Kidney (tissue), 14 donors: Measurements from ENCODE around the gene TPPP2. TPM values are rescaled to one million over a fixed set of nuclear protein-coding genes. Genes with fewer than 3 reads are reported as not detected.

Experiments used
- DNase-seq, 5 donors: peaks; one replicate each; pipeline ENCODE4 v3.0.0-alpha.2; 2013 to 2020
- FAIRE-seq: peaks from 2 replicates; lab custom pipeline; 2012; peaks lifted over from hg19 to GRCh38; lab: Jason Lieb, UNC
- H3K27ac ChIP-seq, 2 donors: one replicate each; pipeline ENCODE4 v1.7.0; 2013; ENCODE audit warnings: low read depth in 2 of 2, low read length in 2 of 2, inconsistent platforms in 1 of 2
- H3K27me3 ChIP-seq: one replicate; pipeline ENCODE4 v1.7.1; 2013; ENCODE audit warnings: low read length, inconsistent platforms; ENCODE audit not compliant: control insufficient read depth, insufficient read depth
- H3K36me3 ChIP-seq, 3 donors: one replicate each; pipeline versions ENCODE4 v1.7.0 to v1.7.1; 2013; ENCODE audit warnings: low read length in 3 of 3, control low read depth in 1 of 3, inconsistent platforms in 1 of 3; ENCODE audit not compliant: insufficient read depth in 3 of 3, control insufficient read depth in 2 of 3
- H3K4me1 ChIP-seq, 3 donors: one replicate each; pipeline versions ENCODE4 v1.7.0 to v1.7.1; 2013; ENCODE audit warnings: low read length in 3 of 3, inconsistent platforms in 1 of 3, low read depth in 1 of 3; ENCODE audit not compliant: control insufficient read depth in 2 of 3, insufficient read depth in 2 of 3
- H3K4me3 ChIP-seq, 3 donors: one replicate each; pipeline versions ENCODE4 v1.7.0 to v1.8.1; 2013; ENCODE audit warnings: low read length in 3 of 3, control low read depth in 1 of 3, inconsistent platforms in 1 of 3
- H3K9ac ChIP-seq, 3 donors: one replicate each; pipeline versions ENCODE4 v1.7.0 to v1.7.1; 2013; ENCODE audit warnings: low read length in 3 of 3, control low read depth in 1 of 3, inconsistent platforms in 1 of 3
- H3K9me3 ChIP-seq, 3 donors: one replicate each; pipeline versions ENCODE4 v1.7.0 to v1.7.1; 2013; ENCODE audit warnings: low read length in 3 of 3, control low read depth in 1 of 3, inconsistent platforms in 1 of 3; ENCODE audit not compliant: control insufficient read depth in 2 of 3, insufficient read depth in 1 of 3
- intact Hi-C: fragments of 100-400 bp; cut with DNase I; formaldehyde crosslinking; loops from one replicate; pipeline ENCODE4 v1.11.1; 2022
- polyA plus RNA-seq: library from polyadenylated mRNA; stranded (reverse); fragments of 350-450 nt; fragmentation: Illumina TruSeq; extraction: RNeasy Lipid Tissue Mini Kit (QIAGEN cat#74804); gene quantifications from one replicate; pipeline ENCODE4 v1.2.3, GENCODE V29; 2014; ENCODE audit warnings: low read depth, low replicate concordance; ENCODE audit not compliant: insufficient read depth
- total RNA-seq: library from RNA; stranded (reverse); fragmentation: NEBNext Ultra II Directional; extraction: Animal tissue kit (Norgen Biotek cat#: 25700); gene quantifications from one replicate; pipeline ENCODE4 v1.2.1, GENCODE V29; 2021
- TF ChIP-seq, protein P1 (sequence below): IDR thresholded peaks from 3 replicates; pipeline ENCODE4 v1.5.1; 2012; ENCODE audit warnings: mild to moderate bottlenecking, moderate library complexity, borderline replicate concordance; ENCODE audit not compliant: insufficient read depth; ENCODE audit errors: extremely low read depth
- donor health status: control.
- donor health status: control.
- donor health status: control.
- donor health status: control.
- donor health status: control.
- donor health status: DM: yes; HTN: yes; CAD: no.
- donor health status: Normal renal cell carcinoma (clear cell type).

TPPP2 gene
- total and polyA plus RNA-seq, 2 donors from 2014 or later, result 1.3 TPM; not detected in 1

DNA sequence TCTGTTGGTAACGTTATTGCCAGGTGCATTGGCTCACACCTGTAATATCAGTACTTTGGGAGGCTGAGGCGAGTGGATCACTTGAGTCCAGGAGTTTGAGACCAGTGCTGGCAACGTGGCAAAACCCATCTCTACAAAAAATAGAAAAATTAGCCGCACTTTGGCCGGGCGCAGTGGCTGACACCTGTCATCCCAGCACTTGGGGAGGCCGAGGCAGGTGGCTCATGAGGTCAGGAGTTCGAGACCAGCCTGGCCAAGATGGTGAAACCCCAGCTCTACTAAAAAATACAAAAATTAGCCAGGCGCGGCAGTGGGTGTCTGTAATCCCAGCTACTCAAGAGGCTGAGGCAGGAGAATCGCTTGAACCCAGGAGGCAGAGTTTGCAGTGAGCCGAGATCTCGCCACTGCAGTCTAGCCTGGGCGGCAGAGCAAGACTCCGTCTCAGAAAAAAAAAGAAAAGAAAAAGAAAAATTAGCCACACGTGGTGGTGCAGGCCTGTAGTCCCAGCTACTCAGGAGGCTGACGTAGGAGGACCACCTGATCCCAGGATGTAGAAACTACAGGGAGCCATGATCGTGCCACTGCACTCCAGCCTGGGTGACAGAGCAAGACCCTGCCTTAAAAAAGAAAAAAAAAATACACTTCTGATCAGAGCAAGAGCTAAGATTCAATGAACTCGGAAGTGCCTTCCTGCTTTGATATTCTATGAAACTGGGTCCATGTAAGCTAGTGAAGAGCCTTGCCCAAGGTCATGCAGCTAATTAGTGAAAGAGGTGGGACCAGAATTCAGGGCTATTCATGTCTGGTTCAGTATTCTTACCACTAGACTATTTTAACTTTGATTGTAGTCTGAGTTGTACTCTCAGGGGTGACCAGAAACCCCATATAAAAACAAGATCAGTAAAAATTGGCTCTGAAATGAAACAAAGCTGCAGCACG lies 23.4 kb downstream of the TPPP2 start:
- no peak overlapping the region for H3K27ac ChIP-seq
- no peaks in the 10 kb centered on the region for H3K36me3 ChIP-seq
- H3K4me1 ChIP-seq, result peaks cover 0 to 21% (median 5%) of the 10 kb centered on the region in 3 donors
- H3K9ac ChIP-seq, result no peak overlapping the region
- intact Hi-C loops, result no loop called here
- TF ChIP-seq, protein P1, sequence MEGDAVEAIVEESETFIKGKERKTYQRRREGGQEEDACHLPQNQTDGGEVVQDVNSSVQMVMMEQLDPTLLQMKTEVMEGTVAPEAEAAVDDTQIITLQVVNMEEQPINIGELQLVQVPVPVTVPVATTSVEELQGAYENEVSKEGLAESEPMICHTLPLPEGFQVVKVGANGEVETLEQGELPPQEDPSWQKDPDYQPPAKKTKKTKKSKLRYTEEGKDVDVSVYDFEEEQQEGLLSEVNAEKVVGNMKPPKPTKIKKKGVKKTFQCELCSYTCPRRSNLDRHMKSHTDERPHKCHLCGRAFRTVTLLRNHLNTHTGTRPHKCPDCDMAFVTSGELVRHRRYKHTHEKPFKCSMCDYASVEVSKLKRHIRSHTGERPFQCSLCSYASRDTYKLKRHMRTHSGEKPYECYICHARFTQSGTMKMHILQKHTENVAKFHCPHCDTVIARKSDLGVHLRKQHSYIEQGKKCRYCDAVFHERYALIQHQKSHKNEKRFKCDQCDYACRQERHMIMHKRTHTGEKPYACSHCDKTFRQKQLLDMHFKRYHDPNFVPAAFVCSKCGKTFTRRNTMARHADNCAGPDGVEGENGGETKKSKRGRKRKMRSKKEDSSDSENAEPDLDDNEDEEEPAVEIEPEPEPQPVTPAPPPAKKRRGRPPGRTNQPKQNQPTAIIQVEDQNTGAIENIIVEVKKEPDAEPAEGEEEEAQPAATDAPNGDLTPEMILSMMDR, result no peak
- FAIRE-seq, result no peak
- H3K4me3 ChIP-seq, result no peak overlapping the region
- H3K27me3 ChIP-seq, result no peaks in the 10 kb centered on the region
- DNase-seq, result no peak
- no peaks in the 10 kb centered on the region for H3K9me3 ChIP-seq

DNA sequence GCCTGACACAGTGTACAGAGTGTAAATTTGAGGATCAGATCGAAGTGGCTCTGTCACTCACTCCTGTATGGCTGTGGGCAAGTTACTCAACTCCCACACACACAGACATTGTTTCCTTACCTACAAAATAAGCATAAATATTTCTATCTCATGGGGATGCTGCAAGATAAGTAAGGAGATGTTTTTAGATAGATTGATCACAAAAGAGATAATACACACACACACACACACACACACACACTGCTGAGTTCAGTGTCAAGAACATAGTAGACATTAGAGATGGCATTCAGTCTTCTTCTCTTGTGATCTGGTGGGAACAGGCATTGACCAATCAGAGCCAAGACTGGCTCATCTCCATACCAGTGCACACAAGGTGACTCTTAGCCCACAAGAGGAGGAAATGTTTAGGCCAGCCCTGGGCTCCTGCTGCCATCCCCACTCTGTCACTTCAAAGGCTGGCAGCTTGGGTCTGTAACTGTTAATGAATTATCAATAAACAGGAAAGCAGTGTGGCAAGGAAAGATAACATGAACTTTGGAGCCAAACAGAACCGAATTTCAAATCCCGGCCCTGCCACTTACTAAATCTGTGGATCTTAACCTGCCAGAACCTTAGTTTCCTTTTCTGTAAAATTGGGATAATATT lies 24.2 kb downstream of the TPPP2 start:
- intact Hi-C loops, result no loop called here
- DNase-seq (no peak), FAIRE-seq (no peak)
- Histone ChIP-seq H3K9me3 (no peaks in the 10 kb centered on the region), H3K9ac (no peak overlapping the region), H3K27me3 (no peaks in the 10 kb centered on the region), H3K4me1 (peaks cover 0 to 21% (median 5%) of the 10 kb centered on the region in 3 donors), H3K27ac (no peak overlapping the region), H3K4me3 (no peak overlapping the region), H3K36me3 (no peaks in the 10 kb centered on the region)
- TF ChIP-seq, protein P1, result no peak

DNA sequence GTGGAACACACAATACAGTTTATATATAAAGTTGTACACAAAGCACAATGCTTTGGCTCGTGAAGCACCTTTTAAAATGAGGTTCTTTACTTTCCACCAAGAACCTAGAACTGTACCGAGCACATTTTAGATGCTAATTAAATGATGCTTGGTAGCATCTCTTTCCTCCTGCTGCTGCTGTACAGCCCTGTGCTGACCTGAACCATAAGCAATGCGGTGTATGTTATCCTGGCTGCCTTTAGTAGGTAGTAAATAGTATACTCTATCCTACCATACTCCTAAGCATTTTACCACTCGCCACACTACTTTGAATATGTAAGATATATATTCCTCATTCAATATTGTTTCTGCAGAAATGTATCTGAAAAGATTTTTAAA lies 24.7 kb downstream of the TPPP2 start:
- Histone ChIP-seq H3K9ac (no peak overlapping the region), H3K36me3 (no peaks in the 10 kb centered on the region), H3K4me1 (peaks cover 0 to 21% (median 5%) of the 10 kb centered on the region in 3 donors), H3K4me3 (no peak overlapping the region), H3K27ac (no peak overlapping the region), H3K9me3 (no peaks in the 10 kb centered on the region), H3K27me3 (no peaks in the 10 kb centered on the region)
- no peak for FAIRE-seq
- intact Hi-C loops, result no loop called here
- TF ChIP-seq, protein P1, result no peak
- no peak for DNase-seq
